HS-5 (cell line): ENCODE data around the gene KIAA0930.
"Not testable (repeated sequence)": the region's sequence is repeated elsewhere in the genome, so short reads cannot be mapped to it uniquely, and the experiment has no call there.

Experiments used
- DNase-seq: peaks from one replicate; pipeline ENCODE4 v3.0.0-alpha.2; 2012; ENCODE audit warnings: low read depth

Gene KIAA0930

GRCh38 chr22:45200860-45201511 lies 39.7 kb downstream of the KIAA0930 start:
- no peak for DNase-seq

GRCh38 chr22:45200230-45200629 lies 40.5 kb downstream of the KIAA0930 start:
- no peak for DNase-seq

- no peak for DNase-seq
Measured at GRCh38 chr22:45199723-45200122, 41.0 kb downstream of the KIAA0930 start.

GRCh38 chr22:45198463-45198795 lies 42.3 kb downstream of the KIAA0930 start:
- no peak for DNase-seq

- no peak for DNase-seq
Measured at GRCh38 chr22:45197606-45198462, 42.9 kb downstream of the KIAA0930 start.

- DNase-seq, result no peak
Measured at GRCh38 chr22:45196926-45197605, 43.6 kb downstream of the KIAA0930 start.

- no peak for DNase-seq
Measured at GRCh38 chr22:45196308-45196707, 44.4 kb downstream of the KIAA0930 start.

GRCh38 chr22:45195616-45196015 lies 45.1 kb downstream of the KIAA0930 start:
- DNase-seq, result no peak

GRCh38 chr22:45194686-45195085 lies 46.0 kb downstream of the KIAA0930 start:
- DNase-seq, result no peak

GRCh38 chr22:45192701-45193187 lies 48.0 kb downstream of the KIAA0930 start:
- DNase-seq, result no peak

- DNase-seq, result not testable (repeated sequence)
Measured at GRCh38 chr22:45191746-45192145, 48.9 kb downstream of the KIAA0930 start.

GRCh38 chr22:45190202-45190872 lies 50.4 kb downstream of the KIAA0930 start:
- DNase-seq, result no peak

GRCh38 chr22:45188779-45189178 lies 51.9 kb downstream of the KIAA0930 start:
- no peak for DNase-seq

- no peak for DNase-seq
Measured at GRCh38 chr22:45187891-45188290, 52.8 kb downstream of the KIAA0930 start.

- DNase-seq, result no peak
Measured at GRCh38 chr22:45185718-45186514, 54.8 kb downstream of the KIAA0930 start.

GRCh38 chr22:45183974-45184373 lies 56.7 kb downstream of the KIAA0930 start:
- no peak for DNase-seq

GRCh38 chr22:45181766-45182165 lies 58.9 kb downstream of the KIAA0930 start:
- no peak for DNase-seq

GRCh38 chr22:45181240-45181639 lies 59.5 kb downstream of the KIAA0930 start:
- DNase-seq, result no peak

- no peak for DNase-seq
Measured at GRCh38 chr22:45180146-45180679, 60.5 kb downstream of the KIAA0930 start.

GRCh38 chr22:45179276-45180049 lies 61.2 kb downstream of the KIAA0930 start:
- DNase-seq, result no peak
